IMR-90 (cell line): ENCODE measurements around the gene ANKFN1. TPM values are rescaled to one million over a fixed set of nuclear protein-coding genes. Genes with fewer than 3 reads are reported as not detected.

ENCODE experiments used
- ATAC-seq: fragments of 200-7000 bp; cut with Tn5 transposase; 2 replicates; pipeline ENCODE4 v1.9.1; 2020; ENCODE audit warnings: low read depth, mild to moderate bottlenecking, moderate library complexity
- BruUV-seq: library from RNA; stranded (reverse); fragments of 400-500 nt; replicated peaks from 2 replicates; lab custom pipeline; 2021; lab: Mats Ljungman, UMichigan
- CTCF ChIA-PET: fragments of 300-600 bp; formaldehyde crosslinking; extraction: SDS; loops from one replicate; lab custom pipeline; 2021; ENCODE audit warnings: antibody characterized with exemption; lab: Yijun Ruan, JAX
- POLR2A ChIA-PET: fragments of 300-600 bp; sonication (Branson Sonifier 250); formaldehyde crosslinking; loops from one replicate; lab custom pipeline; 2022; ENCODE audit warnings: antibody characterized with exemption; ENCODE audit not compliant: unreplicated experiment; lab: Charles Lee
- DNase-seq: peaks from one replicate; pipeline ENCODE4 v3.0.0; 2013
- H2AFZ ChIP-seq: replicated peaks from 2 replicates; pipeline ENCODE3; 2013; ENCODE audit warnings: low read length, mild to moderate bottlenecking; ENCODE audit not compliant: poor library complexity
- H2AK5ac ChIP-seq: 2 replicates; pipeline ENCODE4 v1.6.1; 2013; ENCODE audit warnings: low read depth, low read length, inconsistent platforms
- H2AK9ac ChIP-seq: replicated peaks from 2 replicates; pipeline ENCODE3; 2013; ENCODE audit warnings: mild to moderate bottlenecking, low read depth, low read length, moderate library complexity; ENCODE audit not compliant: poor library complexity
- H2BK120ac ChIP-seq: 2 replicates; pipeline ENCODE4 v1.6.1; 2013; ENCODE audit warnings: low read depth, low read length, inconsistent platforms
- H2BK15ac ChIP-seq: 3 replicates; pipeline ENCODE4 v1.6.1; 2013; ENCODE audit warnings: low read depth, low read length, inconsistent platforms
- H2BK20ac ChIP-seq: 2 replicates; pipeline ENCODE4 v1.6.1; 2013; ENCODE audit warnings: low read depth, mild to moderate bottlenecking, inconsistent platforms, low read length, moderate library complexity
- H2BK5ac ChIP-seq: 2 replicates; pipeline ENCODE4 v1.6.1; 2013; ENCODE audit warnings: mild to moderate bottlenecking, low read depth, low read length, inconsistent platforms; ENCODE audit not compliant: poor library complexity, severe bottlenecking
- H3K14ac ChIP-seq: replicated peaks from 2 replicates; pipeline ENCODE4 v1.6.1; 2013; ENCODE audit warnings: low read depth, low read length, inconsistent platforms
- H3K18ac ChIP-seq: 2 replicates; pipeline ENCODE4 v1.6.1; 2013; ENCODE audit warnings: low read depth, low read length, control low read depth
- H3K23ac ChIP-seq: 2 replicates; pipeline ENCODE4 v1.6.1; 2013; ENCODE audit warnings: low read depth, low read length, inconsistent platforms
- H3K27ac ChIP-seq: 2 replicates; pipeline ENCODE4 v1.5.1; 2013; ENCODE audit warnings: mild to moderate bottlenecking, control low read depth, low read length; ENCODE audit not compliant: insufficient read depth
- H3K27me3 ChIP-seq: 2 replicates; pipeline ENCODE4 v1.6.1; 2013; ENCODE audit warnings: low read length; ENCODE audit not compliant: control insufficient read depth, insufficient read depth
- H3K36me3 ChIP-seq: 2 replicates; pipeline ENCODE4 v1.6.1; 2013; ENCODE audit warnings: low read length, mixed read lengths; ENCODE audit not compliant: control insufficient read depth, insufficient read depth
- H3K4ac ChIP-seq: 2 replicates; pipeline ENCODE4 v1.6.1; 2013; ENCODE audit warnings: low read depth, low read length, inconsistent platforms
- H3K4me1 ChIP-seq: 2 replicates; pipeline ENCODE4 v1.6.1; 2013; ENCODE audit warnings: low read length, mixed read lengths; ENCODE audit not compliant: control insufficient read depth, insufficient read depth
- H3K4me2 ChIP-seq: 2 replicates; pipeline ENCODE4 v1.6.1; 2013; ENCODE audit warnings: low read depth, mild to moderate bottlenecking, control low read depth, low read length, moderate library complexity
- H3K4me3 ChIP-seq: 2 replicates; pipeline ENCODE4 v1.5.1; 2013; ENCODE audit warnings: low read depth, mild to moderate bottlenecking, control low read depth, low read length, moderate library complexity; ENCODE audit not compliant: insufficient read depth
- H3K56ac ChIP-seq: 2 replicates; pipeline ENCODE4 v1.6.1; 2013; ENCODE audit warnings: low read length, inconsistent platforms; ENCODE audit not compliant: insufficient read depth; ENCODE audit errors: extremely low read depth
- H3K79me1 ChIP-seq, 2 experiments: 2 replicates each; pipeline ENCODE4 v1.6.1; 2013; ENCODE audit warnings: low read length in 2 of 2, inconsistent platforms in 1 of 2, low read depth in 1 of 2
- H3K9ac ChIP-seq: 2 replicates; pipeline ENCODE4 v1.6.1; 2013; ENCODE audit warnings: low read depth, low read length, control low read depth
- H3K9me1 ChIP-seq: 2 replicates; pipeline ENCODE4 v1.6.1; 2013; ENCODE audit warnings: low read length, inconsistent platforms; ENCODE audit not compliant: insufficient read depth
- H3K9me3 ChIP-seq: 2 replicates; pipeline ENCODE4 v1.6.1; 2013; ENCODE audit warnings: low read length; ENCODE audit not compliant: control insufficient read depth, insufficient read depth
- H4K20me1 ChIP-seq: 2 replicates; pipeline ENCODE4 v1.6.1; 2013; ENCODE audit warnings: low read length, inconsistent platforms; ENCODE audit not compliant: insufficient read depth
- H4K5ac ChIP-seq: 2 replicates; pipeline ENCODE4 v1.6.1; 2013; ENCODE audit warnings: mild to moderate bottlenecking, low read depth, low read length, control low read depth
- H4K8ac ChIP-seq, 2 experiments: 2 replicates each; pipeline ENCODE4 v1.6.1; 2013; ENCODE audit warnings: low read depth in 2 of 2, low read length in 2 of 2, control low read depth in 1 of 2, inconsistent platforms in 1 of 2
- H4K91ac ChIP-seq: 2 replicates; pipeline ENCODE4 v1.6.1; 2013; ENCODE audit warnings: low read depth, low read length, inconsistent platforms; ENCODE audit not compliant: insufficient read depth
- CEBPB ChIP-seq: IDR thresholded peaks from 2 replicates; pipeline ENCODE4 v1.6.1; 2012; ENCODE audit warnings: low read depth, low read length, improper control_type of control experiment
- CTCF ChIP-seq: conservative IDR thresholded peaks from 2 replicates; pipeline ENCODE4 v1.5.1; 2012; ENCODE audit warnings: mild to moderate bottlenecking, low read depth, low read length, improper control_type of control experiment
- MAFK ChIP-seq: IDR thresholded peaks from 2 replicates; pipeline ENCODE4 v1.6.1; 2012; ENCODE audit warnings: low read depth, low read length, improper control_type of control experiment
- MAZ ChIP-seq: IDR thresholded peaks from 2 replicates; pipeline ENCODE4 v1.6.1; 2012; ENCODE audit warnings: low read depth, mild to moderate bottlenecking, low read length, improper control_type of control experiment, moderate library complexity, borderline replicate concordance
- NFE2L2 ChIP-seq: fragments of 150-350 bp; IDR thresholded peaks from 2 replicates; pipeline ENCODE4 v1.6.1; 2016; ENCODE audit warnings: low read depth, mild to moderate bottlenecking, low read length
- POLR2A ChIP-seq: IDR thresholded peaks from 2 replicates; pipeline ENCODE4 v1.6.1; 2012; ENCODE audit warnings: mild to moderate bottlenecking, low read depth, low read length
- RAD21 ChIP-seq: IDR thresholded peaks from 2 replicates; pipeline ENCODE4 v1.6.1; 2012; ENCODE audit warnings: low read length, improper control_type of control experiment
- RFX5 ChIP-seq: IDR thresholded peaks from 2 replicates; pipeline ENCODE4 v1.8.0; 2012; ENCODE audit warnings: low read depth, mild to moderate bottlenecking, low read length, moderate library complexity
- USF2 ChIP-seq: fragments of 150-350 bp; IDR thresholded peaks from 2 replicates; pipeline ENCODE4 v1.6.1; 2017; ENCODE audit warnings: mild to moderate bottlenecking, antibody characterized with exemption, low read length, low read depth
- WGBS, 2 experiments: methylation state at CpG; one replicate each; pipeline versions ENCODE4 v1.1.5 to v1.1.7; 2013; ENCODE audit warnings: missing lambda C conversion rate in 2 of 2; ENCODE audit not compliant: insufficient read length in 1 of 2; ENCODE audit errors: extremely low coverage in 2 of 2; 5-methylcytosine and 5-hydroxymethylcytosine counted together
- dilution Hi-C: fragments of 300-500 bp; cut with HindIII; formaldehyde crosslinking; loops from one replicate; pipeline ENCODE4 v1.14.3; 2018; ENCODE audit warnings: low sequenced_read_pairs; ENCODE audit not compliant: unreplicated experiment
- in situ Hi-C: fragments of 300-500 bp; cut with MboI; formaldehyde crosslinking; loops from 3 replicates; pipeline ENCODE4 v1.14.3; 2019; ENCODE audit warnings: low sequenced_read_pairs, inconsistent platforms, mixed read lengths
- intact Hi-C: fragments of 100-400 bp; cut with micrococcal nuclease; formaldehyde crosslinking; loops from 2 replicates; pipeline ENCODE4 v1.10.0; 2022
- polyA plus RNA-seq, 3 experiments: library from polyadenylated mRNA; depleted of rRNA; stranded (reverse); fragments of >200 nt; gene quantifications; 2 replicates each; pipeline ENCODE4 v1.2.3, GENCODE V29; 2012; ENCODE audit warnings: low replicate concordance in 1 of 3
- total RNA-seq: library from RNA; depleted of rRNA; stranded (reverse); fragments of >200 nt; gene quantifications from 2 replicates; pipeline ENCODE4 v1.2.3, GENCODE V29; 2012

ANKFN1 gene
- total and polyA plus RNA-seq, 2 of the 4 experiments (the other 2 are of a cell fraction): not detected

GRCh38 chr17:56130026-56130425 lies 23.2 kb upstream of the ANKFN1 start:
- Histone ChIP-seq H4K91ac (no peak overlapping the region), H3K4me2 (no peak overlapping the region), H3K23ac (no peak overlapping the region), H3K4me3 (no peak overlapping the region), H4K20me1 (no peaks in the 10 kb centered on the region), H3K4ac (peak overlapping the region; percentile 8; the same call in 1 of the 2 replicates), H3K27ac (no peak overlapping the region), H2AK9ac (no peak overlapping the region), H2BK120ac (0 out of 2 replicates have a peak overlapping the region, but pooled peaks have one; percentile 17), H4K8ac (no peak overlapping the region), H3K27me3 (no peaks in the 10 kb centered on the region), H3K79me1 (no peaks in the 10 kb centered on the region), H3K9me1 (no peaks in the 10 kb centered on the region), H3K9ac (no peak overlapping the region), H3K56ac (no peak overlapping the region), H2BK15ac (no peak overlapping the region), H4K5ac (no peak overlapping the region), H3K36me3 (no peaks in the 10 kb centered on the region), H2BK20ac (0 out of 2 replicates have a peak overlapping the region, but pooled peaks have one; percentile 3), H2AFZ (no peak overlapping the region), H3K4me1 (peaks cover 1% of the 10 kb centered on the region; the same call in 1 of the 2 replicates), H3K14ac (no peak overlapping the region), H3K9me3 (no peaks in the 10 kb centered on the region), H3K18ac (no peak overlapping the region), H2BK5ac (no peak overlapping the region), H2AK5ac (no peak overlapping the region)
- TF ChIP-seq MAZ: no peak
- TF ChIP-seq POLR2A: no peak
- no peak for TF ChIP-seq CEBPB
- TF ChIP-seq RFX5: no peak
- no peak for TF ChIP-seq RAD21
- no peak for TF ChIP-seq CTCF
- no peak for TF ChIP-seq USF2
- no peak for TF ChIP-seq MAFK
- TF ChIP-seq NFE2L2: no peak
- DNase-seq (no peak), ATAC-seq (no peak)
- ChIA-PET CTCF (interaction anchor here (0.6 to 1.9 kb wide), 4 partner anchors 10 to 302 kb away, joined by 3 to 8 read pairs (median 5); no protein-coding TSS in a partner anchor), POLR2A (no interaction called here)
- in situ Hi-C loops (no loop called here), intact Hi-C loops (no loop called here), dilution Hi-C loops (no loop called here)
- BruUV-seq: no TSS peak
- WGBS, 2 experiments: 60% methylated on average over 1 of the region's 9 CpGs; no CpG with 5 or more reads in 1 of the 2 experiments
